Smooth muscle cell of the coronary artery (primary cell): Measurements from ENCODE around the gene PUS10. TPM values are rescaled to one million over a fixed set of nuclear protein-coding genes. Genes with fewer than 3 reads are reported as not detected.

Experiments
- total RNA-seq: library from RNA; depleted of rRNA; stranded (reverse); fragments of >200 nt; gene quantifications from 2 replicates; pipeline ENCODE4 v1.2.3, GENCODE V29; 2014; ENCODE audit warnings: low replicate concordance

PUS10 gene, protein sequence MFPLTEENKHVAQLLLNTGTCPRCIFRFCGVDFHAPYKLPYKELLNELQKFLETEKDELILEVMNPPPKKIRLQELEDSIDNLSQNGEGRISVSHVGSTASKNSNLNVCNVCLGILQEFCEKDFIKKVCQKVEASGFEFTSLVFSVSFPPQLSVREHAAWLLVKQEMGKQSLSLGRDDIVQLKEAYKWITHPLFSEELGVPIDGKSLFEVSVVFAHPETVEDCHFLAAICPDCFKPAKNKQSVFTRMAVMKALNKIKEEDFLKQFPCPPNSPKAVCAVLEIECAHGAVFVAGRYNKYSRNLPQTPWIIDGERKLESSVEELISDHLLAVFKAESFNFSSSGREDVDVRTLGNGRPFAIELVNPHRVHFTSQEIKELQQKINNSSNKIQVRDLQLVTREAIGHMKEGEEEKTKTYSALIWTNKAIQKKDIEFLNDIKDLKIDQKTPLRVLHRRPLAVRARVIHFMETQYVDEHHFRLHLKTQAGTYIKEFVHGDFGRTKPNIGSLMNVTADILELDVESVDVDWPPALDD
- total RNA-seq = 2.9 and 5.2 TPM in 2 replicates

DNA sequence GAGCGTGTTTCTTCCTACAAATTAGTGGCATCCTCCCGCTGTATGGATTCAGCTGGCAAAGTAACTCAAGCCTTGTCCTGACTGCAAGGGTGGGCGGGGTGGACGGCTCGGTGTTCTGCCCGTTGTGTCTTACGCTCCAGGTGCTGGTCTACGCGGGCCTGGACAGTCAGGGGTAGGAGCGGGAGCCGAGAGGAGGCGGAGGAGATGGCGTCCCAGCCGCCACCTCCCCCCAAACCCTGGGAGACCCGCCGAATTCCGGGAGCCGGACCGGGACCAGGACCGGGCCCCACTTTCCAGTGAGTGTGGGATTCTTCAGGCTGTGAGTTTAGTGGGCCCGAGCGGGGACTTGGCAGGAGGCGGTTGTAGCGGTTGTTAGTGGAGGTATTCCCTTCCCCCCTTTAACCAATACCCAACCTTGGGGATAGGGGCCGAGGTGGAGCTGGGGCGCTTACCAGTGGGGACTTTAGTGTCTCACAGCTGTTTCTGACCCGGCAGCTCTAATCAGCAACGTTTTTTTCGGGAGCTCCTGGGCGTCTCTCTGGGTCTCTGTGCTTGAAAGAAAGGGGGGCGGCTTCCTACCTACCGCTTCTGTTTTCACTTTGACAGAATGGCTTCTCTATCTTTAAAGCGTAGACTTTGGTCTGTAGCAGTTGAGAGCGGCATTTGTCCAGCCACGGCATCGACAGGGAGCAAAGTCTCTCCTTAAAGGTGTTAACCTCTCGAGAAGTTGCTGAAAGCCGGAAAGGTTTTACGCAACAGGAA lies at the start of gene PUS10, which contains the start of gene PEX13:
TSS of gene PUS10 (minus strand) at position 700 of the 762 bp plus-strand sequence. CDS start 6,365 bp downstream, outside the sequence.
TSS of gene PEX13 (plus strand) at position 165 of the 762 bp plus-strand sequence. CDS start at position 205, 40 bp downstream.

DNA sequence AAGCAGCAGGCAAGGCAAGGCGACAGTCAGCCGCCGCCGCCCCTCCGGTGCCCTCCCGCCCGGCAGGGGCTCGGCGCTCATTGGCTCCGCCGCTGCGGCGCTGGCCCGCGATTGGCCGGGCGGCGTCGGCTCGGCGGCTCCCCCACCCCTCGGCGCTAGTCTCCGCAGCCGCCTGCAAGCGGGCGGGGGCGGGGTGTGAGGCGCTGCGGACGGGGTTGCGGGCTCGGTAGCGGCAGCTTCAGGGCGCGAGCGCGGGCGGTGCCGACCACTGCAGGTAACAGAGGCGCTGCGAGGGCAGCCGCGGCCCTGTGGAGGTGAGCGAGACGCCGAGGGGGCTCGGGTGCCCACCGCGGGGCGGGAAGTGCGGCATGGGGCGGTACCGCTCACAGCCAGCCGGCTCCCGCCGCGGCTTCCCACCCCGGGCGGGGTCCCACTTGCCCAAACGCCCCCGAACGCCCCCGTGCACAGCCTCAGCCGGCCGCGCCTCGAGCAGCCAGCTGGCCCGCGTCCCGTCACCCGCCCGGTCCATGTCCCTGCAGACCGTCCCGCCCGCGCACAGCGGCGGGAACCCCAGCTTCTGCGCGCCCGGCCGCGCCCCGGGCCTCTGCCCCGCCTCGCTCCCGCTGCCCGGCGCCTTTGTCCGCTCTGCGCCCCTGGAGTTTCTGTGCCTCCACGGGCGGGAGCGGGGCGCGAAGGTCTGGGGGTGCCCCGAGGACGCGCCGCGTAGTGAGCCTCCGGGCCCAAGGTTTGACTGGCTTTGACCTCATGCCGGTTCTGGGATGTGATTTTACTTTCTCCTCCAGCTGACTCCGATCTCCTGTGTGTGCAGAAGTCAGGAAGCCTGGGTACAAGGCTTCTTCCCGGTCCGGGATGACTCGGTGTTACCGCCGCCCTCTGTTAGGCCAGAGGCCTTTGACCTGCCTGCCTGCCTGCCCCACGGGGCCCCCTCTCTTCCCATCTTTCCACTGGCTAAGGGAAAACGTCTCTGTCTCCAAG lies 48.0 kb upstream of the PUS10 start, which contains the start of gene SANBR:
TSS of gene SANBR (plus strand) at position 158 of the 996 bp plus-strand sequence. CDS start 4,480 bp downstream, outside the sequence.

Other genes starting within 250 kb of the PUS10 start
- gene REL, start 136.7 kb downstream of the PUS10 start, total RNA-seq = 2.1 and 2.8 TPM in 2 replicates
- gene PEX13, start 535 bp downstream of the PUS10 start, total RNA-seq = 10.4 and 26.2 TPM in 2 replicates
- gene SANBR, start 47.6 kb upstream of the PUS10 start, total RNA-seq = 8.5 and 15.0 TPM in 2 replicates
- 8.0 and 16.8 TPM in 2 replicates for gene C2orf74, start 143.9 kb upstream of the PUS10 start, total RNA-seq